ENCODE measurements around the gene PLXNB3.

- TF ChIP-seq ZNF879 (CRISPR knock-in tag; IDR thresholded peaks at IDR 0.05) (no peak), ZNF34 (CRISPR knock-in tag; IDR thresholded peaks at IDR 0.05; ENCODE audit: borderline replicate concordance) (0 out of 2 replicates have a peak, but pooled peaks have one; percentile 36), GABPA (IDR thresholded peaks at IDR 0.05; ENCODE audit: low read depth, low read length) (no peak), GABPA (CRISPR knock-in tag; IDR thresholded peaks at IDR 0.05; ENCODE audit: low read depth) (peak; percentile 77)
Observed at GRCh38 chrX:153794018-153794896, 30.2 kb downstream of the PLXNB3 start, which contains the start of the genes IDH3G and SSR4.

Data from HepG2 (cell line).